Adipocyte (in vitro differentiated cells): Measurements from ENCODE around the gene DMAC2.

ENCODE experiments used
- DNase-seq: peaks from one replicate; pipeline ENCODE4 v3.0.0-alpha.2; 2015; ENCODE audit warnings: low read depth
- H3K27me3 ChIP-seq: replicated peaks from 2 replicates; pipeline ENCODE4 v1.7.0; 2013; ENCODE audit warnings: mild to moderate bottlenecking, low read length, moderate library complexity; ENCODE audit not compliant: control insufficient read depth, insufficient read depth
- H3K36me3 ChIP-seq: 2 replicates; pipeline ENCODE4 v1.7.0; 2013; ENCODE audit warnings: low read length, mild to moderate bottlenecking, moderate library complexity; ENCODE audit not compliant: control insufficient read depth, insufficient read depth, severe bottlenecking
- H3K4me1 ChIP-seq: 2 replicates; pipeline ENCODE4 v1.7.0; 2013; ENCODE audit warnings: mild to moderate bottlenecking, low read length, moderate library complexity; ENCODE audit not compliant: control insufficient read depth, insufficient read depth
- H3K4me3 ChIP-seq: 2 replicates; pipeline ENCODE4 v1.7.0; 2013; ENCODE audit warnings: mild to moderate bottlenecking, low read length, moderate library complexity
- H3K9ac ChIP-seq: 2 replicates; pipeline ENCODE4 v1.7.0; 2013; ENCODE audit warnings: mild to moderate bottlenecking, low read length, moderate library complexity
- H3K9me3 ChIP-seq: 2 replicates; pipeline ENCODE4 v1.7.0; 2013; ENCODE audit warnings: mild to moderate bottlenecking, low read length, moderate library complexity; ENCODE audit not compliant: control insufficient read depth

DMAC2 gene

GRCh38 chr19:41427647-41428480, 11.8 kb downstream of the DMAC2 start:
- no peaks in the 10 kb centered on the region for H3K27me3 ChIP-seq
- peaks cover 23% of the 10 kb centered on the region for H3K36me3 ChIP-seq
- peak overlapping the region; percentile 72 for H3K4me3 ChIP-seq
- peaks cover 17% of the 10 kb centered on the region for H3K4me1 ChIP-seq
- peak overlapping the region; percentile 69 for H3K9ac ChIP-seq
- no peak for DNase-seq
- no peaks in the 10 kb centered on the region for H3K9me3 ChIP-seq

GRCh38 chr19:41426952-41427646, 12.6 kb downstream of the DMAC2 start, which contains the start of gene B3GNT8:
Gene B3GNT8, minus strand, starts transcription at chr19:41427374. Its CDS starts 596 bp downstream, at chr19:41426778.
- H3K4me3 ChIP-seq: peak within 1 kb of the TSS; percentile 78
- H3K9ac ChIP-seq: peak within 1 kb of the TSS; percentile 85
- H3K36me3 ChIP-seq: peaks cover 23% of the 10 kb centered on the region
- H3K27me3 ChIP-seq: no peaks in the 10 kb centered on the region
- H3K9me3 ChIP-seq: no peaks in the 10 kb centered on the region
- peaks cover 17% of the 10 kb centered on the region for H3K4me1 ChIP-seq
- peak; percentile 71 for DNase-seq

GRCh38 chr19:41426116-41426841, 13.4 kb downstream of the DMAC2 start:
- Histone ChIP-seq H3K27me3 (no peaks in the 10 kb centered on the region), H3K36me3 (peaks cover 20% of the 10 kb centered on the region), H3K9me3 (no peaks in the 10 kb centered on the region), H3K4me3 (peak overlapping the region; percentile 78), H3K9ac (peak overlapping the region; percentile 85), H3K4me1 (peaks cover 17% of the 10 kb centered on the region)
- DNase-seq: no peak

GRCh38 chr19:41425174-41426115, 14.3 kb downstream of the DMAC2 start:
- DNase-seq: no peak
- H3K27me3 ChIP-seq: no peaks in the 10 kb centered on the region
- no peak overlapping the region for H3K9ac ChIP-seq
- peaks cover 22% of the 10 kb centered on the region for H3K36me3 ChIP-seq
- no peaks in the 10 kb centered on the region for H3K9me3 ChIP-seq
- no peak overlapping the region for H3K4me3 ChIP-seq
- H3K4me1 ChIP-seq: peaks cover 17% of the 10 kb centered on the region

GRCh38 chr19:41424335-41425173, 15.2 kb downstream of the DMAC2 start:
- Histone ChIP-seq H3K27me3 (no peaks in the 10 kb centered on the region), H3K4me1 (peaks cover 17% of the 10 kb centered on the region), H3K36me3 (peaks cover 30% of the 10 kb centered on the region), H3K4me3 (no peak overlapping the region), H3K9ac (no peak overlapping the region), H3K9me3 (no peaks in the 10 kb centered on the region)
- DNase-seq: no peak

GRCh38 chr19:41422955-41423354, 16.8 kb downstream of the DMAC2 start:
- Histone ChIP-seq H3K4me1 (peaks cover 15% of the 10 kb centered on the region), H3K9ac (no peak overlapping the region), H3K36me3 (peaks cover 39% of the 10 kb centered on the region), H3K4me3 (no peak overlapping the region), H3K27me3 (no peaks in the 10 kb centered on the region), H3K9me3 (no peaks in the 10 kb centered on the region)
- DNase-seq: no peak

GRCh38 chr19:41422456-41422855, 17.3 kb downstream of the DMAC2 start:
- no peaks in the 10 kb centered on the region for H3K9me3 ChIP-seq
- peaks cover 11% of the 10 kb centered on the region for H3K4me1 ChIP-seq
- no peak for DNase-seq
- H3K27me3 ChIP-seq: no peaks in the 10 kb centered on the region
- peaks cover 40% of the 10 kb centered on the region for H3K36me3 ChIP-seq
- H3K9ac ChIP-seq: no peak overlapping the region
- H3K4me3 ChIP-seq: no peak overlapping the region

- H3K9me3 ChIP-seq: no peaks in the 10 kb centered on the region
- no peak overlapping the region for H3K9ac ChIP-seq
- H3K4me1 ChIP-seq: peaks cover 9% of the 10 kb centered on the region
- no peak for DNase-seq
- H3K4me3 ChIP-seq: no peak overlapping the region
- no peaks in the 10 kb centered on the region for H3K27me3 ChIP-seq
- peaks cover 45% of the 10 kb centered on the region for H3K36me3 ChIP-seq
Observed at GRCh38 chr19:41421973-41422372, 17.7 kb downstream of the DMAC2 start.

- no peak overlapping the region for H3K4me3 ChIP-seq
- H3K9ac ChIP-seq: no peak overlapping the region
- DNase-seq: no peak
- no peaks in the 10 kb centered on the region for H3K9me3 ChIP-seq
- H3K36me3 ChIP-seq: peaks cover 48% of the 10 kb centered on the region
- H3K27me3 ChIP-seq: no peaks in the 10 kb centered on the region
- H3K4me1 ChIP-seq: peaks cover 2% of the 10 kb centered on the region
Observed at GRCh38 chr19:41421314-41421713, 18.4 kb downstream of the DMAC2 start.
